ENCODE results near the gene MAP2K1. TPM values are rescaled to one million over a fixed set of nuclear protein-coding genes. Genes with fewer than 3 reads are reported as not detected.

The MAP2K1 gene
- total and polyA plus RNA-seq, 3 donors from 2014 or later, result 26.1 to 29.6 (median 27.6) TPM

GRCh38 chr15:66415360-66415759 is 28.6 kb downstream of the MAP2K1 start:
- no peak overlapping the region for H3K27ac ChIP-seq
- H3K36me3 ChIP-seq (ENCODE audit: low read depth, missing control alignments), result no peaks in the 10 kb centered on the region
- no peak for DNase-seq
- TF ChIP-seq POLR2A (IDR thresholded peaks at IDR 0.05) (no peak), CTCF (IDR thresholded peaks at IDR 0.05) (no peak)
- H3K9me3 ChIP-seq, result no peaks in the 10 kb centered on the region
- H3K4me3 ChIP-seq, result no peak overlapping the region
- H3K27me3 ChIP-seq, result no peaks in the 10 kb centered on the region
- peaks cover 1% of the 10 kb centered on the region for H3K4me1 ChIP-seq
- intact Hi-C loops (cut with DNase I; ENCODE audit: low total_unique reads), result no loop called here

GRCh38 chr15:66417736-66418135 is 31.0 kb downstream of the MAP2K1 start:
- no peak overlapping the region for H3K4me3 ChIP-seq
- WGBS, 2 donors, result 39 to 49% methylated on average over 5 of the region's 5 CpGs
- intact Hi-C loops (cut with DNase I; ENCODE audit: low total_unique reads), result no loop called here
- no peak overlapping the region for H3K27ac ChIP-seq
- DNase-seq, result no peak
- H3K4me1 ChIP-seq, result no peaks in the 10 kb centered on the region
- no peaks in the 10 kb centered on the region for H3K36me3 ChIP-seq (ENCODE audit: low read depth, missing control alignments)
- TF ChIP-seq CTCF (IDR thresholded peaks at IDR 0.05) (no peak), POLR2A (IDR thresholded peaks at IDR 0.05) (no peak)
- H3K27me3 ChIP-seq, result no peaks in the 10 kb centered on the region
- H3K9me3 ChIP-seq, result no peaks in the 10 kb centered on the region

GRCh38 chr15:66419471-66419870 is 32.8 kb downstream of the MAP2K1 start:
- Histone ChIP-seq H3K27me3 (no peaks in the 10 kb centered on the region), H3K36me3 (ENCODE audit: low read depth, missing control alignments) (no peaks in the 10 kb centered on the region), H3K4me1 (no peaks in the 10 kb centered on the region), H3K9me3 (no peaks in the 10 kb centered on the region), H3K27ac (no peak overlapping the region), H3K4me3 (no peak overlapping the region)
- DNase-seq, result no peak
- 94 to 97% methylated on average over 3 of the region's 3 CpGs for WGBS, 2 donors
- TF ChIP-seq POLR2A (IDR thresholded peaks at IDR 0.05) (no peak), CTCF (IDR thresholded peaks at IDR 0.05) (no peak)
- intact Hi-C loops (cut with DNase I; ENCODE audit: low total_unique reads), result no loop called here

- DNase-seq, result no peak
- TF ChIP-seq CTCF (IDR thresholded peaks at IDR 0.05), result no peak
- TF ChIP-seq POLR2A (IDR thresholded peaks at IDR 0.05), result no peak
- no peak overlapping the region for H3K4me3 ChIP-seq
- H3K36me3 ChIP-seq (ENCODE audit: low read depth, missing control alignments), result no peaks in the 10 kb centered on the region
- 93 to 94% methylated on average over 4 of the region's 4 CpGs for WGBS, 2 donors
- H3K4me1 ChIP-seq, result no peaks in the 10 kb centered on the region
- H3K9me3 ChIP-seq, result no peaks in the 10 kb centered on the region
- intact Hi-C loops (cut with DNase I; ENCODE audit: low total_unique reads), result no loop called here
- no peak overlapping the region for H3K27ac ChIP-seq
- no peaks in the 10 kb centered on the region for H3K27me3 ChIP-seq
Observed at GRCh38 chr15:66422347-66422746, 35.6 kb downstream of the MAP2K1 start.

GRCh38 chr15:66423149-66423548 is 36.4 kb downstream of the MAP2K1 start:
- intact Hi-C loops (cut with DNase I; ENCODE audit: low total_unique reads), result no loop called here

More at GRCh38 chr15:66423149-66423548, 36.4 kb downstream of the MAP2K1 start:
- no peak overlapping the region for H3K4me3 ChIP-seq
- no peaks in the 10 kb centered on the region for H3K9me3 ChIP-seq
- DNase-seq, result no peak
- H3K27ac ChIP-seq, result no peak overlapping the region
- no peak for TF ChIP-seq CTCF (IDR thresholded peaks at IDR 0.05)
- no peak for TF ChIP-seq POLR2A (IDR thresholded peaks at IDR 0.05)
- H3K36me3 ChIP-seq (ENCODE audit: low read depth, missing control alignments), result no peaks in the 10 kb centered on the region
- WGBS, 2 donors, result 89% methylated on average over 3 of the region's 3 CpGs
- no peaks in the 10 kb centered on the region for H3K27me3 ChIP-seq
- no peaks in the 10 kb centered on the region for H3K4me1 ChIP-seq
